Measurements from ENCODE around the gene OTUD5.

The OTUD5 gene

GRCh38 chrX:48905090-48905790, 52.2 kb downstream of the OTUD5 start:
- no peak overlapping the region for H3K4me2 ChIP-seq (ENCODE audit: low read length)
- peaks cover 2% of the 10 kb centered on the region for H3K4me1 ChIP-seq
- no peaks in the 10 kb centered on the region for H3K9me3 ChIP-seq (ENCODE audit: control insufficient read depth, low read length)
- no peaks in the 10 kb centered on the region for H3K27me3 ChIP-seq (ENCODE audit: control insufficient read depth, insufficient read depth, low read length)
- peaks cover 6% of the 10 kb centered on the region for H3K79me2 ChIP-seq
- H3K27ac ChIP-seq: no peak overlapping the region
- TF ChIP-seq, protein P1, sequence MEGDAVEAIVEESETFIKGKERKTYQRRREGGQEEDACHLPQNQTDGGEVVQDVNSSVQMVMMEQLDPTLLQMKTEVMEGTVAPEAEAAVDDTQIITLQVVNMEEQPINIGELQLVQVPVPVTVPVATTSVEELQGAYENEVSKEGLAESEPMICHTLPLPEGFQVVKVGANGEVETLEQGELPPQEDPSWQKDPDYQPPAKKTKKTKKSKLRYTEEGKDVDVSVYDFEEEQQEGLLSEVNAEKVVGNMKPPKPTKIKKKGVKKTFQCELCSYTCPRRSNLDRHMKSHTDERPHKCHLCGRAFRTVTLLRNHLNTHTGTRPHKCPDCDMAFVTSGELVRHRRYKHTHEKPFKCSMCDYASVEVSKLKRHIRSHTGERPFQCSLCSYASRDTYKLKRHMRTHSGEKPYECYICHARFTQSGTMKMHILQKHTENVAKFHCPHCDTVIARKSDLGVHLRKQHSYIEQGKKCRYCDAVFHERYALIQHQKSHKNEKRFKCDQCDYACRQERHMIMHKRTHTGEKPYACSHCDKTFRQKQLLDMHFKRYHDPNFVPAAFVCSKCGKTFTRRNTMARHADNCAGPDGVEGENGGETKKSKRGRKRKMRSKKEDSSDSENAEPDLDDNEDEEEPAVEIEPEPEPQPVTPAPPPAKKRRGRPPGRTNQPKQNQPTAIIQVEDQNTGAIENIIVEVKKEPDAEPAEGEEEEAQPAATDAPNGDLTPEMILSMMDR (IDR thresholded peaks at IDR 0.05): no peak
- H2AFZ ChIP-seq: no peak overlapping the region
- no peak overlapping the region for H3K9ac ChIP-seq
- H3K4me3 ChIP-seq (ENCODE audit: low read depth, low read length): no peak overlapping the region
- H3K36me3 ChIP-seq (ENCODE audit: control insufficient read depth, insufficient read depth, low read length): no peaks in the 10 kb centered on the region

DNA sequence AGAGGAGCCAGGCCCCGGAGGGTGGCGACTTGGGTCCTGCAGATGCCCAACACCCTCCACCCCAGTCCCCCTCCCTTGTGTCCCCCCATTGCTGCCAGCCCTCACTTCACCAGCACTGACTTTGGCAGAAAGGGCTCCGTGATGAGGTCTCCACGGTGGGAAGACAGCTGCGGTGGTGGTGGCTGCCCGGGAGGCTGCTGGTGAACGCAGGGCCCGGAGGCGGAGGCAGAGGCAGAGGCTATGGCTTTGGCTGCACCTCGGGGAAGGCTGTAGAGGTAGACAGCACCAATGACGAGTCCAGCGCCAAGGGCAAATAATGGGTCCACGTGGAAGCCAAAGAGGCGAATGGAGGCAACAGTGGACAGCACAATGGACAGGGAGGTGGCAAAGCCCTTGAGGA, 52.8 kb downstream of the OTUD5 start:
- TF ChIP-seq, protein P1 (IDR thresholded peaks at IDR 0.05): no peak
- Histone ChIP-seq H3K27ac (no peak overlapping the region), H2AFZ (no peak overlapping the region), H3K4me1 (no peaks in the 10 kb centered on the region), H3K9me3 (ENCODE audit: control insufficient read depth, low read length) (no peaks in the 10 kb centered on the region), H3K4me3 (ENCODE audit: low read depth, low read length) (no peak overlapping the region), H3K27me3 (ENCODE audit: control insufficient read depth, insufficient read depth, low read length) (no peaks in the 10 kb centered on the region), H3K4me2 (ENCODE audit: low read length) (no peak overlapping the region), H3K9ac (no peak overlapping the region), H3K79me2 (peaks cover 4% of the 10 kb centered on the region), H3K36me3 (ENCODE audit: control insufficient read depth, insufficient read depth, low read length) (no peaks in the 10 kb centered on the region)

GRCh38 chrX:48904180-48904579, 53.2 kb downstream of the OTUD5 start:
- Histone ChIP-seq H3K4me2 (ENCODE audit: low read length) (no peak overlapping the region), H3K9me3 (ENCODE audit: control insufficient read depth, low read length) (no peaks in the 10 kb centered on the region), H3K4me1 (no peaks in the 10 kb centered on the region), H3K27ac (no peak overlapping the region), H3K36me3 (ENCODE audit: control insufficient read depth, insufficient read depth, low read length) (no peaks in the 10 kb centered on the region), H3K27me3 (ENCODE audit: control insufficient read depth, insufficient read depth, low read length) (no peaks in the 10 kb centered on the region), H3K79me2 (peaks cover 3% of the 10 kb centered on the region), H2AFZ (no peak overlapping the region), H3K4me3 (ENCODE audit: low read depth, low read length) (no peak overlapping the region), H3K9ac (no peak overlapping the region)
- TF ChIP-seq, protein P1 (IDR thresholded peaks at IDR 0.05): no peak

GRCh38 chrX:48903290-48903689, 54.1 kb downstream of the OTUD5 start:
- no peak overlapping the region for H3K27ac ChIP-seq
- TF ChIP-seq, protein P1 (IDR thresholded peaks at IDR 0.05): no peak
- no peaks in the 10 kb centered on the region for H3K27me3 ChIP-seq (ENCODE audit: control insufficient read depth, insufficient read depth, low read length)
- H3K79me2 ChIP-seq: peaks cover 3% of the 10 kb centered on the region
- no peak overlapping the region for H2AFZ ChIP-seq
- no peaks in the 10 kb centered on the region for H3K4me1 ChIP-seq
- H3K4me3 ChIP-seq (ENCODE audit: low read depth, low read length): no peak overlapping the region
- no peaks in the 10 kb centered on the region for H3K36me3 ChIP-seq (ENCODE audit: control insufficient read depth, insufficient read depth, low read length)
- no peak overlapping the region for H3K9ac ChIP-seq
- no peaks in the 10 kb centered on the region for H3K9me3 ChIP-seq (ENCODE audit: control insufficient read depth, low read length)
- H3K4me2 ChIP-seq (ENCODE audit: low read length): no peak overlapping the region

- Histone ChIP-seq H3K27ac (no peak overlapping the region), H3K4me3 (ENCODE audit: low read depth, low read length) (no peak overlapping the region), H3K36me3 (ENCODE audit: control insufficient read depth, insufficient read depth, low read length) (no peaks in the 10 kb centered on the region), H3K4me2 (ENCODE audit: low read length) (no peak overlapping the region), H3K9me3 (ENCODE audit: control insufficient read depth, low read length) (no peaks in the 10 kb centered on the region), H3K27me3 (ENCODE audit: control insufficient read depth, insufficient read depth, low read length) (no peaks in the 10 kb centered on the region), H3K79me2 (peaks cover 3% of the 10 kb centered on the region), H3K9ac (no peak overlapping the region), H3K4me1 (no peaks in the 10 kb centered on the region), H2AFZ (no peak overlapping the region)
- TF ChIP-seq, protein P1 (IDR thresholded peaks at IDR 0.05): no peak
These were observed 54.6 kb downstream of the OTUD5 start for GRCh38 chrX:48902776-48903175.
